Measurements from ENCODE around the gene MLXIP. TPM values are rescaled to one million over a fixed set of nuclear protein-coding genes. Genes with fewer than 3 reads are reported as not detected.

MLXIP gene
- total and polyA plus RNA-seq, 2 of the 13 experiments (the other 11 are each of a cell fraction or from before 2014, with no cell fraction given) = 5.3 to 6.7 TPM

- 48% methylated on average over 16 of the region's 18 CpGs for WGBS (ENCODE audit: low lambda C conversion rate)
- Histone ChIP-seq H3K4me2 (ENCODE audit: low read depth, low read length) (no peak overlapping the region), H4K20me1 (ENCODE audit: insufficient read depth, low read length) (no peaks in the 10 kb centered on the region), H3K79me2 (ENCODE audit: insufficient read depth, low read length) (no peaks in the 10 kb centered on the region), H3K4me3 (replicated peaks in 1 of 3; ENCODE audit: insufficient read depth in 1 of 3, low read depth in 2 of 3, low read length in 3 of 3) (no peak overlapping the region), H3K9ac (ENCODE audit: insufficient read depth, low read depth, low read length) (no peak overlapping the region), H3K27ac (ENCODE audit: extremely low read length, insufficient read depth, low read length) (no peak overlapping the region), H3K9me3 (ENCODE audit: low read length) (no peaks in the 10 kb centered on the region), H2AFZ (ENCODE audit: low read length) (no peak overlapping the region), H3K4me1 (ENCODE audit: insufficient read depth, low read length) (peaks cover 5% of the 10 kb centered on the region; the same call in 1 of the 2 replicates), H3K27me3 (ENCODE audit: control insufficient read depth in 1 of 2, insufficient read depth in 2 of 2, low read length in 2 of 2) (peaks cover 9 to 28% of the 10 kb centered on the region in 2 experiments), H3K36me3 (replicated peaks in 1 of 2; ENCODE audit: control insufficient read depth in 1 of 2, insufficient read depth in 2 of 2, low read length in 2 of 2) (no peaks in the 10 kb centered on the region)
- intact Hi-C loops (cut with micrococcal nuclease; ENCODE audit: unreplicated experiment) (loop anchor here (1.0 to 2.0 kb wide), 2 partner anchors 60 to 136 kb away; no protein-coding TSS in a partner anchor), in situ Hi-C loops (cut with HindIII; ENCODE audit: extremely low pct_ligation_motif_present, low pct_unique_long_range_greater_than_20kb) (no loop called here)
- ATAC-seq (peak; percentile 91), FAIRE-seq (peak; percentile 87), DNase-seq (ENCODE audit: low spot score) (peak; percentile 60)
- POLR2A ChIA-PET = no interaction called here
- CTCF ChIA-PET (ENCODE audit: low intra/inter-chr PET ratio, low total read pairs) = interaction anchor here (0.7 to 2.2 kb wide), 4 partner anchors 54 to 137 kb away, joined by 3 to 21 read pairs (median 8); no protein-coding TSS in a partner anchor
- BruUV-seq (replicated peaks) = no TSS peak
- no peak for TF ChIP-seq ZNF766 (CRISPR knock-in tag; IDR thresholded peaks at IDR 0.05; ENCODE audit: borderline replicate concordance)
- 0 out of 2 replicates have a peak, but pooled peaks have one; percentile 13 for TF ChIP-seq ZMYM3 (CRISPR knock-in tag; IDR thresholded peaks at IDR 0.05)
- TF ChIP-seq U2AF2 (IDR thresholded peaks at IDR 0.05; ENCODE audit: low read depth, low read length) = no peak
- TF ChIP-seq ERF (CRISPR knock-in tag; IDR thresholded peaks at IDR 0.05) = 0 out of 2 replicates have a peak, but pooled peaks have one; percentile 45
- TF ChIP-seq CREM (IDR thresholded peaks at IDR 0.05) = no peak
- TF ChIP-seq CREM (CRISPR knock-in tag; IDR thresholded peaks at IDR 0.05) = no peak
- TF ChIP-seq, protein P1, sequence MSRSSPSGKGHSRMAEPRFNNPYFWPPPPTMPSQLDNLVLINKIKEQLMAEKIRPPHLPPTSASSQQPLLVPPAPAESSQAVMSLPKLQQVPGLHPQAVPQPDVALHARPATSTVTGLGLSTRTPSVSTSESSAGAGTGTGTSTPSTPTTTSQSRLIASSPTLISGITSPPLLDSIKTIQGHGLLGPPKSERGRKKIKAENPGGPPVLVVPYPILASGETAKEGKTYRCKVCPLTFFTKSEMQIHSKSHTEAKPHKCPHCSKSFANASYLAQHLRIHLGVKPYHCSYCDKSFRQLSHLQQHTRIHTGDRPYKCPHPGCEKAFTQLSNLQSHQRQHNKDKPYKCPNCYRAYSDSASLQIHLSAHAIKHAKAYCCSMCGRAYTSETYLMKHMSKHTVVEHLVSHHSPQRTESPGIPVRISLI (CRISPR knock-in tag; IDR thresholded peaks at IDR 0.05; ENCODE audit: borderline replicate concordance) = peak; percentile 32; the same call in 1 of the 2 replicates
- TF ChIP-seq, protein P2, sequence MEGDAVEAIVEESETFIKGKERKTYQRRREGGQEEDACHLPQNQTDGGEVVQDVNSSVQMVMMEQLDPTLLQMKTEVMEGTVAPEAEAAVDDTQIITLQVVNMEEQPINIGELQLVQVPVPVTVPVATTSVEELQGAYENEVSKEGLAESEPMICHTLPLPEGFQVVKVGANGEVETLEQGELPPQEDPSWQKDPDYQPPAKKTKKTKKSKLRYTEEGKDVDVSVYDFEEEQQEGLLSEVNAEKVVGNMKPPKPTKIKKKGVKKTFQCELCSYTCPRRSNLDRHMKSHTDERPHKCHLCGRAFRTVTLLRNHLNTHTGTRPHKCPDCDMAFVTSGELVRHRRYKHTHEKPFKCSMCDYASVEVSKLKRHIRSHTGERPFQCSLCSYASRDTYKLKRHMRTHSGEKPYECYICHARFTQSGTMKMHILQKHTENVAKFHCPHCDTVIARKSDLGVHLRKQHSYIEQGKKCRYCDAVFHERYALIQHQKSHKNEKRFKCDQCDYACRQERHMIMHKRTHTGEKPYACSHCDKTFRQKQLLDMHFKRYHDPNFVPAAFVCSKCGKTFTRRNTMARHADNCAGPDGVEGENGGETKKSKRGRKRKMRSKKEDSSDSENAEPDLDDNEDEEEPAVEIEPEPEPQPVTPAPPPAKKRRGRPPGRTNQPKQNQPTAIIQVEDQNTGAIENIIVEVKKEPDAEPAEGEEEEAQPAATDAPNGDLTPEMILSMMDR (CRISPR knock-in tag; IDR thresholded peaks at IDR 0.05) = peak; percentile 90
- 0 out of 2 replicates have a peak, but pooled peaks have one; percentile 22 for TF ChIP-seq KDM3A (CRISPR knock-in tag; IDR thresholded peaks at IDR 0.05; ENCODE audit: low read depth)
- no peak for TF ChIP-seq LCORL (IDR thresholded peaks at IDR 0.05)
- TF ChIP-seq LCORL (CRISPR knock-in tag; IDR thresholded peaks at IDR 0.05) = 0 out of 2 replicates have a peak, but pooled peaks have one; percentile 17
- peak; percentile 41 for TF ChIP-seq XRCC5 (optimal IDR thresholded peaks at IDR 0.05; ENCODE audit: low read length)
- TF ChIP-seq ZNF746 (CRISPR knock-in tag; IDR thresholded peaks at IDR 0.05) = 0 out of 2 replicates have a peak, but pooled peaks have one; percentile 26
- TF ChIP-seq STAG1 (CRISPR knock-in tag; IDR thresholded peaks at IDR 0.05) = peak; percentile 88
- 0 out of 2 replicates have a peak, but pooled peaks have one; percentile 25 for TF ChIP-seq RXRB (CRISPR knock-in tag; IDR thresholded peaks at IDR 0.05; ENCODE audit: borderline replicate concordance)
- TF ChIP-seq RAD21 (CRISPR knock-in tag; IDR thresholded peaks at IDR 0.05) = peak; percentile 83
- TF ChIP-seq SMC3 (IDR thresholded peaks at IDR 0.05; ENCODE audit: low read length) = peak; percentile 92
- TF ChIP-seq CREB1 (IDR thresholded peaks at IDR 0.05) = peak; percentile 34; the same call in 1 of the 2 replicates
- TF ChIP-seq CREB1 (CRISPR knock-in tag; IDR thresholded peaks at IDR 0.05) = no peak
These were observed 112.5 kb downstream of the MLXIP start for GRCh38 chr12:122190842-122191668.
